Measurements from ENCODE around the gene PCNX2.

- TF ChIP-seq CTCF (IDR thresholded peaks at IDR 0.05; ENCODE audit: insufficient read depth, low read length, poor library complexity, severe bottlenecking) (no peak), EZH2phosphoT487 (conservative IDR thresholded peaks at IDR 0.05; ENCODE audit: low read length) (no peak)
Measured at GRCh38 chr1:233327651-233328141, 32.2 kb upstream of the PCNX2 start, which contains the start of gene MAP3K21.
